ENCODE results near the gene TMEM51.

Gene TMEM51

GRCh38 chr1:15218287-15219279 lies 65.0 kb downstream of the TMEM51 start:
- no peak for DNase-seq (ENCODE audit: low read depth)

DNA sequence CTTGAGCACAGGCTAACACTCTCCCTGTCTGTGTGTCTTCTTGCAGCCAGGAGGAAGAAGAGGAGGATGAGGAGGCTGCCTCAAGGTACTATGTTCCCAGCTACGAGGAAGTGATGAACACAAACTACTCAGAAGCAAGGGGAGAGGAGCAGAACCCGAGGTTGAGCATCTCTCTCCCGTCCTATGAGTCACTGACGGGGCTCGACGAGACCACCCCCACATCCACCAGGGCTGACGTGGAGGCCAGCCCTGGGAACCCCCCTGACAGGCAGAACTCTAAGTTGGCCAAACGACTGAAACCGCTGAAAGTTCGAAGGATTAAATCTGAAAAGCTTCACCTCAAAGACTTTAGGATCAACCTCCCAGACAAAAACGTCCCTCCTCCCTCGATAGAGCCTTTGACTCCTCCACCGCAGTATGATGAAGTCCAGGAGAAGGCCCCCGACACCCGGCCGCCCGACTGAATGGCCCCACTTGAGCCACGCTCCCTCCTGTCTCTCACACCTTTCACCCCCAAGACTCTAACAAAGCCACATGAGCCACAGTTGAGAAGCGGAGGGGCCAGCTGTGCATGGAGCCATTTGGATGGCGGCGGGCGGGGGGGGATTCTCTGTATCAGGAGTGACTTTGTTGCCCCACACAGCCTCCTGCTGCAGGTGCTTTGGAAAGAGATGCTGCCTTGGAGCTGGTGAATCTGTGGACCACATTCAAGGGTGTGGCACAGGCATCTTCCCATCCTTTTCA lies 65.9 kb downstream of the TMEM51 start:
- no peak for DNase-seq (ENCODE audit: low read depth)

- DNase-seq (ENCODE audit: low read depth): no peak
Observed at GRCh38 chr1:15220024-15220392, 66.5 kb downstream of the TMEM51 start.

DNA sequence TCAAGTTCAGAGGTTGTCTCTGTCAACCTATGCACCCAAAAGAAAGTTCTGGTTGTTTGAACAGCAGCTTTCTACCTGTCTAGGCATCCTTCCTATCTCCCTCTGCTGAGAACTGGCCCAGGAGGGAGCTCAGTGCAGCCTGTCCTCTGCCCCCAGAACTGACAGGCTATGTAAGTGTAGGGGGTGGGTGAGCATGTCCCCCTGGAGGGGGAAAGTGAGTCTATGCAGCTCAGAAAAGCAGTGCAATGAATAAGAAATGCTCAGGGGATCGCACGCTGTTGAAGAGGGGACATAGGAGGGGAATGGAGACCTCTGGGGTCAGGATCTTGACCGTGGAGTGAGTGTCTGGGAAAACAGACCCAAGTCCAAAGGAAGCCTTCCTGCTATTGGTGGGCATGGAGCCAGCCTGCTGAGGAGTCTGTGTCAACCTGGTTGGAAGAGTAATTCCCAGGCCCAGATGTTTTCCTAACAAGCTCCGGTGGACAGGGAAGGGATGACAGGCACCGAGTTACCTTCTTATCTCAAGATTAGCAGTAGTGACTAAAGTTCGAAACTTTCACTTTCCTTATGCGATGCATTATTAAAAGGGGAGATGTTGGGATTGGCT lies 67.4 kb downstream of the TMEM51 start:
- DNase-seq (ENCODE audit: low read depth): no peak

- DNase-seq (ENCODE audit: low read depth): no peak
Observed at GRCh38 chr1:15222653-15223303, 69.2 kb downstream of the TMEM51 start.

GRCh38 chr1:15224259-15224869 lies 70.8 kb downstream of the TMEM51 start:
- DNase-seq (ENCODE audit: low read depth): no peak

GRCh38 chr1:15224974-15225373 lies 71.4 kb downstream of the TMEM51 start:
- DNase-seq (ENCODE audit: low read depth): no peak

DNA sequence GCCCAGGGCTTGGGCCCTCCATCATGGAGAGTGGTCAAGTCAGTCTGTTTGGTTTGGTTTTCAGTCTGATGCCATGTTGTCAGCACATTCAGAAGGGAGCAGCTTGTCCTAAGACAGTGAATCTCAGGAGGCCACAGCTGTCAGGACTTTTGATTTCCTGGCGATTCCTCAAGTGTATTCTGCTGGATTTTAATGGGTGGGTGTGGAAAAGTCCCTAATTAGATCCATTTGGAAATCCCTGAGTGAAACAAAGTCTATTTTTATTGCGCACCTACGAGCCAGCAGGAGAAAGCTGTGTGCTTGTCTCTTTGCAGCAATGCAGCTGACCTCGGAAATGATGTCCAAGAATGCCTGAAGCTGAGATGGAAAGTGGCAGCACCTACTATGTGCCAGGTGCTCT lies 71.9 kb downstream of the TMEM51 start:
- no peak for DNase-seq (ENCODE audit: low read depth)

- DNase-seq (ENCODE audit: low read depth): no peak
Observed at GRCh38 chr1:15226388-15227255, 73.1 kb downstream of the TMEM51 start.

DNA sequence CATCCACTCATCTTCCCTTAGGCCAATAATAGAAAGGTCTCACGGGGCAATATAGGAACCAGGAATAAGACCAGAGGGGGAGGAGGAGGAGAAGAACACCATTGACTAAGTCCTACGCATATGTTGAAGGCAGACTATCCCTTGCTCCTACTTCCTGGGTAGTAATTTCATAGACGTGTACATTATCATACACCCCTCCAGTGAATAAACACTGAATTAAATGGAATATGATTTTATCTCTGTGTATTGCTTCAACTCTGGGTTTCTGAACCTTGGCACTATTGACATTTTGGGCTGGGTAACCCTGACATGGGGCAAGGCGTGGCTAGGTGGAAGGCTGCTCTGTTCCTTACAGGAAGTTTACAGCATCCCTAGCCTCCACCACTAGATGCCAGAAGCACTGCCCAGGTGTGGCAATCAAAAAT lies 76.2 kb downstream of the TMEM51 start:
- DNase-seq (ENCODE audit: low read depth): no peak

DNA sequence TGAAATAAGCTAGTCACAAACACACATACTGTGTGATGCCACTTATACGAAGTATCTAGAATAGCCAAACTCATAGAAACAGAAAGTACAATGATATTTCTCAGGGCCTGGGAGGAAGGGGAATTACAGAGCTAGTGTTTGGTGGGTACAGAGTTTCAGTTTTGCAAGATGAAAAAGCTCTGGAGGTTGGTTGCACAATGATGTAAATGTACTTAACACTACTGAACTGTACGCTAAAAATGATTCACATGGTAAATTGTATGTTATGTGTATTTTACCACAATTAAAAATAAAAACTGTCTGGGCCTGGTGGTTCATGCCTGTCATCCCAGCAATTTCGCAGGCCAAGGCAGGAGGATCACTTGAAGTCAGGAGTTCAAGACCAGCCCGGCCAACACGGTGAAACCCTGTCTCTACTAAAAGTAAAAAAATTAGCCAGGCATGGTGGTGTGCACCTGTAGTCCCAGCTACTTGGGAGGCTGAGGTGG lies 78.2 kb downstream of the TMEM51 start:
- DNase-seq (ENCODE audit: low read depth): no peak

DNA sequence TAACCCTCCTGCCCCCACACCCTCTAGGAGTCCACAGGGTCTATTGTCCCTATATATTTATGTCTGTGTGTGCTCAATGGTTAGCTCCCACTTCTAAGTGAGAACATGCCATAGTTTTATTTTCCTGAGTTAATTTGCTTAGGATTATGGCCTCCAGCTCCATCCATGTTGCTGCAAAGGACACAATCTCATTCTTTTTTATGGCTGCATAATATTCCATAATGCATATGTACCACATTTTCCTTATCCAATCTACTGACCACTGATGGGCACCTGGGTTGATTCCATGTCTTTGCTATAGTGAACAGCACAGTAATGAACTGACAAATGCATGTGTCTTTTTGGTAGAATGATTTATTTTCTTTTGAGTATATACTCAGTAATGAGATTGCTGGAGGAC lies 80.1 kb downstream of the TMEM51 start:
- no peak for DNase-seq (ENCODE audit: low read depth)

GRCh38 chr1:15236321-15236721 lies 82.8 kb downstream of the TMEM51 start:
- no peak for DNase-seq (ENCODE audit: low read depth)

- DNase-seq (ENCODE audit: low read depth): no peak
Observed at GRCh38 chr1:15236746-15237145, 83.2 kb downstream of the TMEM51 start.

DNA sequence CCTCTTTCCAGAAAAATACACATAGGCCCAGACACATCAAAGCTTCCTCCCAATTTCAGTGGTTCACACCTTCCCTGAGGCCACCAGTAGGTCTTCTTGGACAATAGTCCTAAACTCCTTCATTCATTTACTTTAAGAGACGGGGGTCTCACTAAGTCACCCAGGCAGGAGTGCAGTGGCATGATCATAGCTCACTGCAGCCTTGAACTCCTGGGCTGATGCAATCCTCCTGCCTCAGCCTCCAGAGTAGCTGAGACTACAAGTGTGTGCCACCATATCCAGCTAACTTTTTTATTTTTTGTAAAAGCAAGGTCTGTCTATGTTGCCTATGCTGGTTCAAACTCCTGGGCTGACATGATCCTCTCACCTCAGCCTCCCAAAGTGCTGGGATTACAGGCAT lies 85.2 kb downstream of the TMEM51 start:
- DNase-seq (ENCODE audit: low read depth): no peak

- no peak for DNase-seq (ENCODE audit: low read depth)
Observed at GRCh38 chr1:15242766-15243165, 89.2 kb downstream of the TMEM51 start.

DNA sequence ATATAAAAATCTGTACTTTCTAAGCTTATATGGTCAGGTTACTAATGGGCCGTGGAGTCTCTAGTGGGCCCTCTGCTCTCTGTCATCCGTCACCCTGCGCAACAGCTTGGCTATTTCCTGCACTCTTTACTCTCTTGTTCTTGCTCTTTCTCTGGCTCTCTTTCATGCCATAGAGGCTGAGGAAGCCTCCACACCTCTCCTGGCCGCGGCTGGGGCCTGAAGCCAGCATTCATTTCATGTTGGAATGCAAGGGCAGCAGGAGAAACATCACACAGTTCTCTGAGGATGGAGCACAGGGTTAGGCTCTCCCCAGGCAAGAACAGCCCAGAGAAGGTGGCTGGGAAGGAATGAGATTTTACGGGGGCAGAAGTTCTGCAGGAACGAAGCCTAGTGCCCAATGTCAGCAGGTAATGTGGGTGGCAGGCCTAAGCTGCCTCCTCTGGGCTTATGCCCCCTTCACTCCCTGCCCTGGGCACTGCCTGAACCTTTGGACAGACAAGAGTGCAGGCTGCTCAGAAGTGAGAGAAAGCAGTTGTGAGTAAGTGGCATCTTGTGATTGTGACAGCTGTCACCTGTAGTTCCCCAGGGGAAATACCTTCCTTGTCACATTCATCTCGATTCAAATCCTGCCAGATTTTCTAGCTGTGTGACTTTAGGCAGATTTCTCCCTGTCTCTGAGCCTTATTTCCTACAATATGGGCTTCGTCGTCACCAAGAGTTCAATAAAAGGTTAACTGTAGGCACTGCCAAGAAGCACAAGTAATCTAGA lies 89.9 kb downstream of the TMEM51 start:
- DNase-seq (ENCODE audit: low read depth): no peak

DNA sequence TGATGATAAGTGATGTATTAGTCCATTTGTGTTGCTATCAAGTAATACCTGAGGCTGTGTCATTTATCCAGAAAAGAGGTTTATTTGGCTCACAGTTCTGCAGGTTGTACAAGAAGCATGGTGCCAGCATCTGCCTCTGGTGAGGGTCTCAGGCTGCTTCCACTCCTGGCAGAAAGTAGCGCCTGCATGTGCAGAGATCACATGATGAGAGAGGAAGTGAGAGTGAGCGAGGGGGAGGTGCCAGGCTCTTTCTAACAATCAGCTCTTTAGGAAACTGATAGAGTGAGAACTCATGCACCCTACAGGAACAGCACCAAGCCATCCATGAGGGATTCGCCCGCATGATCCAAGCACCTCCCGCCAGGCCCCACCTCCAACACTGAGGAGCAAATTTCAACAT lies 91.3 kb downstream of the TMEM51 start:
- DNase-seq (ENCODE audit: low read depth): no peak

DNA sequence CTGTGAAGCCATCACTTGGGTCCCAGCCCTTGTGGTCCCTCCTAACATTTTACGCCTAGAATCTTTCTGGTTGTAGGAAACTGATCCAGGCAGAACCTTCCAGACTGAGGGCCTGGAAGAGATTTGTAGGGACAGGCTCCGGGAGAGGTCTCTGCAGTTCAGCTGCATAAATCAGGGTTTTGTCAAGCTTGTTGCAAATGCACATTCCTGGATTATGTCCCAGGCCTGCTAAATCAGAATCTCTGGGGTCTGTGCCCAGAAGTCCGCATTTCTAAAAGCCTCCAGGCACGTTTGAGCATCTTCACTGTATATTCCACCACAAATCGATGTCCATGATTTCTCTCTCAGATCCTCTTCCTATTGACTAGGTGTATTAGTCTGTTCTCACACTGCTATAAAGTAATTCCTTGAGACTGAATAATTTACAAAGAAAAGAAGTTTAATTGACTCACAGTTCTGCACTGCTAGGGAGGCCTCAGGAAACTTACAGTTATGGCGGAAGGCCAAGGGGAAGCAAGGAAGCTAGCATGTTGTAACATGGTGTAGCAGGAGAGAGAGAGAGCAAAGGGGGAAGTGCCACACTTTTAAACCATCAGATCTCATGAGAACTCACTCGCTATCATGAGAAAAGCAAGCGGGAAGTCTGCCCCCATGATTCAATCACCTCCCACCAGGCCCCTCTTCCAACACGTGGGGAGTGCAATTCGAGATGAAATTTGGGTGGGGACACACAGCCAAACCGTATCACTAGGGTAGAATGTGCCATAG lies 92.2 kb downstream of the TMEM51 start:
- no peak for DNase-seq (ENCODE audit: low read depth)

All from activated T-cell treated with anti-CD3 and anti-CD28 coated beads for 1 hour (primary cell).